WTC11 (cell line): ENCODE results near the gene RHOA. TPM values are rescaled to one million over a fixed set of nuclear protein-coding genes. Genes with fewer than 3 reads are reported as not detected.
"Not testable (repeated sequence)": the region's sequence is repeated elsewhere in the genome, so short reads cannot be mapped to it uniquely, and the experiment has no call there.

Source experiments
- ATAC-seq: fragments of 200-7000 bp; cut with Tn5 transposase; 2 replicates; pipeline ENCODE4 v1.10.0; 2021; ENCODE audit warnings: mild to moderate bottlenecking, moderate library complexity
- CTCF ChIA-PET: fragments of 300-600 bp; sonication (Branson Sonifier 250); formaldehyde crosslinking; loops from one replicate; lab custom pipeline; 2021; ENCODE audit warnings: antibody characterized with exemption; lab: Charles Lee
- POLR2A ChIA-PET: fragments of 350-600 bp; sonication (Branson Sonifier 250); formaldehyde crosslinking; loops from one replicate; lab custom pipeline; 2021; ENCODE audit warnings: antibody characterized with exemption; lab: Charles Lee
- DNase-seq: peaks from one replicate; pipeline ENCODE4 v3.0.0; 2021; ENCODE audit warnings: low spot score
- H3K27ac Mint-ChIP-seq: 2 replicates; pipeline ENCODE4 v1.8.0; 2021; ENCODE audit warnings: mixed read lengths
- H3K27me3 Mint-ChIP-seq: 2 replicates; pipeline ENCODE4 v1.8.0; 2021; ENCODE audit warnings: low read depth, mild to moderate bottlenecking, moderate library complexity, mixed read lengths
- H3K36me3 Mint-ChIP-seq: 2 replicates; pipeline ENCODE4 v1.8.0; 2021; ENCODE audit warnings: mixed read lengths
- H3K4me1 Mint-ChIP-seq: 2 replicates; pipeline ENCODE4 v1.8.0; 2022; ENCODE audit warnings: mixed read lengths
- H3K4me3 Mint-ChIP-seq: 2 replicates; pipeline ENCODE4 v1.8.0; 2021; ENCODE audit warnings: mild to moderate bottlenecking, moderate library complexity, mixed read lengths
- H3K9me3 Mint-ChIP-seq: 2 replicates; pipeline ENCODE4 v1.8.0; 2021; ENCODE audit warnings: mixed read lengths
- FOXP4 ChIP-seq: sonication (generic); formaldehyde crosslinking; IDR thresholded peaks from 2 replicates; pipeline ENCODE4 v1.8.0; 2022; ENCODE audit warnings: mild to moderate bottlenecking, missing genetic modification reagents
- HMGXB4 ChIP-seq: sonication (generic); formaldehyde crosslinking; IDR thresholded peaks from 2 replicates; pipeline ENCODE4 v1.8.1; 2023; ENCODE audit warnings: mild to moderate bottlenecking, moderate library complexity, missing genetic modification reagents
- NFATC4 ChIP-seq: fragments of 250-450 bp; sonication (Bioruptor Pico); IDR thresholded peaks from 2 replicates; pipeline ENCODE4 v1.9.0; 2021; ENCODE audit warnings: mild to moderate bottlenecking
- NR2C2 ChIP-seq: sonication (generic); formaldehyde crosslinking; IDR thresholded peaks from 2 replicates; pipeline ENCODE4 v1.8.0; 2022; ENCODE audit warnings: mild to moderate bottlenecking, missing genetic modification reagents
- TCF7 ChIP-seq: sonication (generic); formaldehyde crosslinking; IDR thresholded peaks from 2 replicates; pipeline ENCODE4 v1.8.0; 2022; ENCODE audit warnings: mild to moderate bottlenecking, low read depth, missing genetic modification reagents, moderate library complexity
- USF2 ChIP-seq: sonication (generic); formaldehyde crosslinking; IDR thresholded peaks from 2 replicates; pipeline ENCODE4 v1.8.1; 2023; ENCODE audit warnings: mild to moderate bottlenecking, missing genetic modification reagents, moderate library complexity
- total RNA-seq: library from RNA; stranded (reverse); gene quantifications from 3 replicates; pipeline ENCODE4 v1.2.3, GENCODE V29; 2021
- TF ChIP-seq, protein P1 (sequence below): sonication (generic); formaldehyde crosslinking; IDR thresholded peaks from 2 replicates; pipeline ENCODE4 v1.8.1; 2022; ENCODE audit warnings: mild to moderate bottlenecking, moderate library complexity, missing genetic modification reagents

Gene RHOA
- total RNA-seq, 1 experiment from 2014 or later, result 367 TPM

DNA sequence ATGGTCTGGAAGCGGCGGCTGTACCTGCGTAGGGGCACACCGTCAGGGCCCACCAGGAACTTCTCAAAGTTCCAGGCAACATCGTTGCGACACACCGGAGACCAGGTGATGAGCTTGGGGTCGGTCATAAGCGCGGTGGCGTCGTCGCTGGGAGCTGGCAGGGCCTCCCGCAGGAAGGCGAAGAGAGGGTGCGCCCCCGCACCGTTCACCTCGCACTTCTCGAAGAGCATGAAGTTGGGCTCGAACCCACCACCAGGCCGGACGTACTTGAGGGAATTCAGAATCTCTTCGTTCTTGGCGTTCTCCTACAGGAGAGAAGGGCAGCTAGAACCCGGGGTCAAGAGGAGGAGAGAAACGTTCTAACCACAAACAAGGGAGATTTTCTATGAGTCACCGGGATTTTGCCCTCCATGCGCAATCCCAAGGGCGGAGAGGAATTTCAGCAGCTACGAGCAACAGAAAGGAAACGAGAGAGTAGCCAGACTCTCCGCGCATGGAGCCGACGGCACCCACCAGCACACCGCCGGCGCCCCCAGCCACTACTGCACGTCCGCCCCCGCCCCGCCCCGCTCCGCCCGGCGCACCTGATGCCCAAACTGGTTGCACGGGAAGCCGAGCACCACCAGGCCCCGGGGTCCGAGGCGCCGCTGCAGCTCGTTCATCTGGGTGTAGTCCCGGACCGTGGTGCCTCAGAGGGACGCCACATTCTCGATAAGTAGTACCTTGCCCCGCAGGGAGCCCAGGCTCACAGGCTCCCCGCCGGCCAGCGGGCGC, 54.1 kb downstream of the RHOA start:
- peak; percentile 57 for DNase-seq
- POLR2A ChIA-PET, result interaction anchor here (0.5 to 1.2 kb wide), 3 partner anchors 18 to 121 kb away, joined by 3 to 14 read pairs (median 4); partner anchors contain the start of gene USP4
- Mint-ChIP-seq H3K4me3 (peak overlapping the region; percentile 95), H3K27ac (peak overlapping the region; percentile 95), H3K36me3 (peaks cover 48% of the 10 kb centered on the region), H3K4me1 (peaks cover 23% of the 10 kb centered on the region)
- H3K27me3 Mint-ChIP-seq, H3K9me3 Mint-ChIP-seq: not testable (repeated sequence)
- peak; percentile 1; the same call in 1 of the 2 replicates for ATAC-seq
- CTCF ChIA-PET, result interaction anchor here (0.6 to 3.2 kb wide), 4 partner anchors 18 to 91 kb away, joined by 3 to 25 read pairs (median 3); partner anchors contain the start of gene USP4
- TF ChIP-seq HMGXB4 (CRISPR knock-in tag), result 0 out of 2 replicates have a peak, but pooled peaks have one; percentile 20
- TF ChIP-seq, protein P1, sequence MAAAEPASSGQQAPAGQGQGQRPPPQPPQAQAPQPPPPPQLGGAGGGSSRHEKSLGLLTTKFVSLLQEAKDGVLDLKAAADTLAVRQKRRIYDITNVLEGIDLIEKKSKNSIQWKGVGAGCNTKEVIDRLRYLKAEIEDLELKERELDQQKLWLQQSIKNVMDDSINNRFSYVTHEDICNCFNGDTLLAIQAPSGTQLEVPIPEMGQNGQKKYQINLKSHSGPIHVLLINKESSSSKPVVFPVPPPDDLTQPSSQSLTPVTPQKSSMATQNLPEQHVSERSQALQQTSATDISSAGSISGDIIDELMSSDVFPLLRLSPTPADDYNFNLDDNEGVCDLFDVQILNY (CRISPR knock-in tag), result peak; percentile 41; the same call in 1 of the 2 replicates
- TF ChIP-seq FOXP4 (CRISPR knock-in tag), result 0 out of 2 replicates have a peak, but pooled peaks have one; percentile 3

DNA sequence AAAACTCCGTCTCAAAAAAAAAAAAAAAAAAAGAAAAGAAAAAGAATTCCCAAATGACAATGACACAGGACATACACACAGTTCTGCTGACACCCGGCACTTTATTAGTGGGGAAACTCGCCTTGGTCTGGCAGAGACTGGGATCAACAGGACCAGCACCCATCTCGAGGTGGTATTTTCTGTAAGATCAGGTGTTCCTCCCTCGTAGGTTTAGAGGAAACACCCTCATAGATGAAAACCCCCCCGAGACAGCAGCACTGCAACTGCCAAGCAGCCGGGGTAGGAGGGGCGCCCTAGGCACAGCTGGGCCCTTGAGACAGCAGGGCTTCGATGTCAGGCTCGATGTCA, 54.7 kb downstream of the RHOA start:
- H3K27ac Mint-ChIP-seq, result peak overlapping the region; percentile 95; the same call in 1 of the 2 replicates
- peaks cover 23% of the 10 kb centered on the region for H3K4me1 Mint-ChIP-seq
- ATAC-seq, H3K9me3 Mint-ChIP-seq, DNase-seq, H3K27me3 Mint-ChIP-seq: not testable (repeated sequence)
- CTCF ChIA-PET, result interaction anchor here (0.6 to 3.2 kb wide), 3 partner anchors 17 to 92 kb away, joined by 3 to 25 read pairs (median 3); partner anchors contain the start of gene USP4
- POLR2A ChIA-PET, result interaction anchor here (0.6 to 1.2 kb wide), 4 partner anchors 17 to 298 kb away, joined by 3 to 14 read pairs (median 6); partner anchors contain the start of gene USP4
- H3K4me3 Mint-ChIP-seq, result peak overlapping the region; percentile 95
- peaks cover 42% of the 10 kb centered on the region for H3K36me3 Mint-ChIP-seq

DNA sequence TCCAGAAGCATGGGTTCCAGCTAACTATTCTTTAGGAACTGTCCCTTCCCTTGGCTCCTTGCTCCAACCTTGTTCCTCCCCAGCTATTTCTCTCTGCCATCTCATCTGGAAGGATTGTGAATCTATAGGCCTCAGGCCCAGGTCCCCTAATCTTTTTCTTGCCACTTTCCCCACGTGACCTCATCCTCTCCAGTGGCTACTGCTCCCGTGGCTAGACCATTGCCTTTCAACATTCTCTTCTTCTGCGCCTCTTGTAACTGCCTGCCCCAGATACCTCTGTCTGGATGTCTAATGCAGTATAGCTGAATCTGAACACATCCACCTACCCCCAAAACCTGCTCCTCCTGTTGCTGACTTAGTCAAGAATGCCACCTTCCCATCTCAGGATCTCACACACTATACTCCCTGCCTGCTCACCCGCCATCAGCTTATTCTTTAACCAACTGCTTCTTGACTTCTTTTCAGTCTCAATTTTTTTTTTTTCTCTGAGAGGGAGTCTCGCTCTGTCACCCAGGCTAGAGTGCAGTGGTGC, 58.8 kb downstream of the RHOA start:
- POLR2A ChIA-PET, result interaction anchor here (0.9 to 1.0 kb wide), 2 partner anchors 13 to 96 kb away, joined by 3 to 5 read pairs; partner anchors contain the start of gene USP4
- TF ChIP-seq NR2C2 (CRISPR knock-in tag), result no peak
- no peak for TF ChIP-seq TCF7 (CRISPR knock-in tag)
- TF ChIP-seq NFATC4, result 0 out of 2 replicates have a peak, but pooled peaks have one; percentile 38
- TF ChIP-seq HMGXB4 (CRISPR knock-in tag), result no peak
- no peak for TF ChIP-seq USF2 (CRISPR knock-in tag)
- H3K4me1 Mint-ChIP-seq, result peaks cover 10% of the 10 kb centered on the region
- peaks cover 17% of the 10 kb centered on the region for H3K36me3 Mint-ChIP-seq
- no peaks in the 10 kb centered on the region; the same call in 1 of the 2 replicates for H3K27me3 Mint-ChIP-seq
- no peak overlapping the region for H3K27ac Mint-ChIP-seq
- no peak for DNase-seq
- H3K4me3 Mint-ChIP-seq, result no peak overlapping the region
- ATAC-seq, result no peak
- H3K9me3 Mint-ChIP-seq, result peaks cover 3% of the 10 kb centered on the region
- CTCF ChIA-PET, result interaction anchor here (0.6 to 1.6 kb wide), 4 partner anchors 12 to 365 kb away, joined by 3 to 5 read pairs (median 3); no protein-coding TSS in a partner anchor
